ENCODE data around the gene CHTF18. TPM values are rescaled to one million over a fixed set of nuclear protein-coding genes. Genes with fewer than 3 reads are reported as not detected.

Gene CHTF18
- total RNA-seq, 1 experiment from 2014 or later = 121 TPM

DNA sequence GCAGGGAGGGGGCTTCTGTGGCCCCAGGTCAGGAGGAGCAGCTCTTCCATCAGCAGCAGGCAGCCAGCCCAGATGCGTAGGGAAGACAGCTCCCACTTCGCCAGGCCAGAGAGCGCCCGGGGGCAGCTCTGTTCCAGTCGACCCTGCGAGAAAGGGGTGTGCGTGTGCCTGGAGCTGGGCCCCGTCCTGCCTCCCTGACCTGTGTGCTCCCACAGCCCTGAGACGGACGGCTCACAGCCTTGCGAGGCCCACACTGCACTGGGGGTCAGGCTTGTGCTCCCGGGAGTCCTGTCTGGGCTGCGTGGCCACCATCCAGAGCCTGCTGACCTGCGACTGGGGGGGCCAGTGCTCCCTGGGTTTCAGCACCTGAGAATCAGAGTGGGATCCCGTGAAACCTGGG lies 28.4 kb upstream of the CHTF18 start:
- DNase-seq (ENCODE audit: low spot score) = no peak

DNA sequence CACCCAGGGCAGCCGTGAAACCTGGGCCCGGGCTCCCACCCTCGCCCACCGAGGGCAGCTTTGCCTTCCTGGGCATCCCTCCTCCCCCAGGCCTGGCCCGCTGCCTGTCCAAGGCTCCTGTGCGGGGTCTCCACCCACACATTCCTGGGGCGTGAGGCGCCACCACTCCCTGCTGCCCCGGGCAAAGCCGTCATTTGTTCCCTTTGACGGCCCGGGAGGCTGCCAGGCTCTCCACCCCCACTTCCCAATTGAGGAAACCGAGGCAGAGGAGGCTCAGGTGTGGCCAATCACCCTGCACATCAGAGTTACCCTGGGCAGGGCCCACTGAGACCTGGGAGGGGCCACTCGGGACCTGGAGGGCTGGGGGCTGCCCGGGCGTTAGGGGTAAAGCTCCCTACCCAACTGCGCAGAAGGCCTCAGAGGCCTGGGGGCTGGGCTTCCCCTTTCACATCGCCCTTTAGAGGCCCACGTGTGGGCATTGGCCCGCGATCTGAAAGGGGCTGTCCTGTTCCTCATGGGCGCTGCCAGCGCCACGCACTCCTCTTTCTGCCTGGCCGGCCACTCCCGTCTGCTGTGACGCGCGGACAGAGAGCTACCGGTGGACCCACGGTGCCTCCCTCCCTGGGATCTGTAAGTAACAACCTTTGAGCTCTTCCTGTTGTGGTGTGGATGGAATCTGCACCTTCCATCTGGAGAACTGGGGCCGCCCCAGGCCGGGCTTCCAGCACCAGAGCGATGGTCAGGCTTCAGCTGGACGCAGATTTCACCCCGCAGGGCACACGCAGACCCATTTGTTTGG lies 27.7 kb upstream of the CHTF18 start, which contains the start of gene MSLN:
Gene MSLN, plus strand, starts transcription at position 190 of the 799 bp plus-strand sequence. CDS start 1,947 bp downstream, outside the sequence.
- DNase-seq (ENCODE audit: low spot score) = no peak

DNA sequence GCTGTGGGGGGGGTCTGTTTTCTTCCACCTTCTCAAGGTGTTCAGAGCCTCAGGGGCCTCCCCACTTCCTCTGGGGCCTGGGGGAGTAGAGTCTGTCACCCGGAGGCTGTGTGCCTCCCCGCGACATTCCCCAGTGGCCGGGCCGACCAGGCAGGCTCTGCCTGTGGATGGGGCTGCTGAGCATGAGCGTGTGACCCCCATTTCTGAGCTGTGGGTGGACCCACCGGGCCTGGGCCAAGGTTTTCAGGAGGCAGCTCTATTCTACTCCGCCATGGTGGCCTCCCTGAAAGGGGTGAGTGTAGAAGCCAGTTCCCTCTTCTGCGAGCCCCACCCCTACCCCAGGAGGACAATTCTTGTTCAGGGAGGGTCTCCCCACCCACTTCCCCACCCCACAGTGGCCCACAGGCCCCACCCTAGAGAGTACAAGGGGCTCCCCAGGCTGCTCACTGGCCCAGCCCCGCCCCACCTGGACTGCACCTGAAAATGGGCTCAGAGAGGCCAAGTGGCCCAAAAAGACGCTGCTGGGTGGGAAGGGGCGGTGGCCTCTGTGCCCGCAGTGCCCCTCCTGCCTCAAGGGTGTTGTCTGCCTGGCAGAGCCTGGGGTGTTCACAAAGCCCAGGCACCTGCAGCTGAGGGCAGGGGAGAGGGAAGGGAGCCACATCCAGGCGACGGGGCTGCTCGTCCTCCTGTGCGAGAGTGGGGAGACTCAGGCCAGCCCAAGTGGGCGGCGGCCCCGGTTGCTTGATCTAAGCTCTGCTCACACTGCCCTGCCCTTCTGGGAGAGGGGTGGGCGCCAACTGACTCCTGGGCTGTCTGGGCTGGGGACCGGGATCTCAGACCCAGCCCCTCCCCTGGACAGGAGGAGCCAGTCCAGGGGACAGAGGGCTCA lies 26.6 kb upstream of the CHTF18 start:
- no peak for DNase-seq (ENCODE audit: low spot score)

DNA sequence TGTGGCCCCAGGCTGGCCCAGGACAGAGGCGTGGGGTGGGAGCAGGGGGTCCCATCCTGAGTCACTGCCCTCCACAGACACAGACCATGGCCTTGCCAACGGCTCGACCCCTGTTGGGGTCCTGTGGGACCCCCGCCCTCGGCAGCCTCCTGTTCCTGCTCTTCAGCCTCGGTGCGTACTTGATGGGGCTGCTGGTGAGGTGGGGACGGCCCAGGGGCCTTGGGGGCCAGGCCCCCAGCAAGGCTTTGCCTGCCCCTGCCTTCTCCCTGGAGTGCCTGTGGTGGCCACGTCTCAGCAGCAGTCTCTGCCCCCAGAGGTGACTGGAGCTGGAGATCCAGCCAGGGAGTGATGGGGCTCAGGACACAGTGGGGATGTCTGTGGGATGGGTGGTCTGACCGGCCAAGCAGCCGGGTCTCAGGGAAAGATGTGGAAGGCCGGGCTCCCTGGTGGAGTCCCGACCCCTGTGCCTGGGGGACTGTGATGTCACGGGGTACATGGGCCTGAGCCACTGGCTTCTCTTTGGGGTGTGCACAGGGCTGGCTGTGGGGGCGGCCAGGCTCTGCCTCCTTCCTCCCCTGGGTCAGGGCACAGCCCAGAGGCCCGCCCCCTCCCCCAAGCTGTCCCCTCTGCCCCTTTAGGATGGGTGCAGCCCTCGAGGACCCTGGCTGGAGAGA lies 25.7 kb upstream of the CHTF18 start:
- DNase-seq (ENCODE audit: low spot score) = no peak

DNA sequence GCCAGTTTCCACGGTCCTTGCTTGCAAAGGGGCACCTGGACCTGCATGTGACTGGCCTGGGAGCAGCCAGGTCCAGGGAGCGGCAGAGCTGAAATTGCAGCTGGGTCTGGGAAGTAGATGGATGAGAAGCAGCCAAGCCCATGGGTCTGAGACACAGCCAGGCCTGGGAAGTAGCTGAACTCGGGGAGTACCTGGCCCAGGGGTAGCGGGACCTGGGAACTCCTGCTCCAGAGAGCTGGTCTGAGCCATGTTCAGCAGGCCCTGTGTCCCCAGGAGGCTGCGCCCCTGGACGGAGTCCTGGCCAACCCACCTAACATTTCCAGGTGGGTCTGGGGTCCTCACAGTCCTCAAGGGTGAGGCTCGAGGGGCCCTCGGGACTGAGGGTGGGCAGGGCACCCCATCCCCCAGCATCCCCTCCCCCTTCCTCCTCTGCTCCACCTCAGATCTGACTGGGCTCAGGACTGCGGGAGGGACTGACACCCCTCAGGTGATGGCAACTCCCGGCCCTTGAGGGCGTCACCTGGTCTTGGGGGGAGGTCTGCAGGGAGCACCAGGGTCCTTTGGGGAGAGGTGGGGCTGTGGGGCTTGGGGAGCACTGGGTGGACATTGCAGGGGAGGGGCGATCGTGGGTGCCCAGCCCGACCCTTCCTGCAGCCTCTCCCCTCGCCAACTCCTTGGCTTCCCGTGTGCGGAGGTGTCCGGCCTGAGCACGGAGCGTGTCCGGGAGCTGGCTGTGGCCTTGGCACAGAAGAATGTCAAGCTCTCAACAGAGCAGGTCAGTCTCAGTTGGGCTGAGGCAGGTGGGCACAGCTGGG lies 24.8 kb upstream of the CHTF18 start:
- no peak for DNase-seq (ENCODE audit: low spot score)

DNA sequence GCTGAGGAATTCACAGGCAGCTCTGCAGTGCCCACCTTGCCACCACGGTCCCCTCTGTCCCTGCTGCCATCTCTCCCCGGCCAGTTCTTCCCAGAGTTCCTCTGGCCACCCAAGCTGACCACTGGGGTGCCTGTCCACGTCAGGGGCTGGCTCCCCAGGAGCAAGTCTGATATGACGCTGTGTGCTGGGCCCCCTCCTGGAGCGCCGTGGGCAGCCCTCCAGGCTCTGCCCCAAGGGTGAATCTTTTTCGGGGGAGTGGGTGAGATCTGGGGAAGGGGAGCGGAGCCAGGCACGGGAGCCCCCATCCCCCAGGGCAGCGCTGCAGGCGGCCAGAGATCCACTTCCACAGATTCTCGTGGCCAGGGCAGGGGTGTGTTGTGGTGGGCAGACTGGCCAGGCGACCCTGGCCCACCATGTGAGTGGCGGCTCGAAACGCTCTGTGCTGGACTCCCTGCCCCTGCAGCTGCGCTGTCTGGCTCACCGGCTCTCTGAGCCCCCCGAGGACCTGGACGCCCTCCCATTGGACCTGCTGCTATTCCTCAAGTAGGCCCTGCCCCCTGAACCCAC lies 24.2 kb upstream of the CHTF18 start:
- DNase-seq (ENCODE audit: low spot score) = no peak

DNA sequence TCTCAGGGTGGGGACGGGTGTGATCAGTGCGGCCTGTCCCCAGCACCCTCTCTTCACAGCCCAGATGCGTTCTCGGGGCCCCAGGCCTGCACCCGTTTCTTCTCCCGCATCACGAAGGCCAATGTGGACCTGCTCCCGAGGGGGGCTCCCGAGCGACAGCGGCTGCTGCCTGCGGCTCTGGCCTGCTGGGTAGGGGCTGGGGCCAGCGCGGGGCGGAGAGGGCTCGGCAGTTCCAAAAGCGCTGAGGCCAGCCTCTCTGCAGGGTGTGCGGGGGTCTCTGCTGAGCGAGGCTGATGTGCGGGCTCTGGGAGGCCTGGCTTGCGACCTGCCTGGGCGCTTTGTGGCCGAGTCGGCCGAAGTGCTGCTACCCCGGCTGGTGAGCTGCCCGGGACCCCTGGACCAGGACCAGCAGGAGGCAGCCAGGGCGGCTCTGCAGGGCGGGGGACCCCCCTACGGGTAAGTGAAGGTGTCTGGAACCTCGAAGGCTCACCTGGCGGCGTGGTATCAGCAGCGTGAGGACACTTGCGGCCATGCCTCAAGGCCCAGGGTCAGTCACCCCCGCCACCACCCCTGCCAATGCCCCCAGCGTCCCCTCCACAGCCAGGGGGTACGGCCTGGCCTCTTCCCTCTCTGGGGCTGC lies 23.5 kb upstream of the CHTF18 start:
- DNase-seq (ENCODE audit: low spot score) = no peak

DNA sequence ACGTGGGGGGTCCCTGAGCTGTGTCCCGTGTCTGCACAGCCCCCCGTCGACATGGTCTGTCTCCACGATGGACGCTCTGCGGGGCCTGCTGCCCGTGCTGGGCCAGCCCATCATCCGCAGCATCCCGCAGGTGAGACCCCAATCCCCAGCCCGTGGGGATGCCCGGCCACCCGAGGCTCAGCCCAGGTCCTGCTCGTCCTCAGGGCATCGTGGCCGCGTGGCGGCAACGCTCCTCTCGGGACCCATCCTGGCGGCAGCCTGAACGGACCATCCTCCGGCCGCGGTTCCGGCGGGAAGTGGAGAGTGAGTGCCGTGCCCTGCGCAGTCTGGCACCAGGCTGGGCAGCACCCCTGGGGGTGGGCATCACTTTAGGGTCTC lies 22.9 kb upstream of the CHTF18 start:
- DNase-seq (ENCODE audit: low spot score) = no peak

DNA sequence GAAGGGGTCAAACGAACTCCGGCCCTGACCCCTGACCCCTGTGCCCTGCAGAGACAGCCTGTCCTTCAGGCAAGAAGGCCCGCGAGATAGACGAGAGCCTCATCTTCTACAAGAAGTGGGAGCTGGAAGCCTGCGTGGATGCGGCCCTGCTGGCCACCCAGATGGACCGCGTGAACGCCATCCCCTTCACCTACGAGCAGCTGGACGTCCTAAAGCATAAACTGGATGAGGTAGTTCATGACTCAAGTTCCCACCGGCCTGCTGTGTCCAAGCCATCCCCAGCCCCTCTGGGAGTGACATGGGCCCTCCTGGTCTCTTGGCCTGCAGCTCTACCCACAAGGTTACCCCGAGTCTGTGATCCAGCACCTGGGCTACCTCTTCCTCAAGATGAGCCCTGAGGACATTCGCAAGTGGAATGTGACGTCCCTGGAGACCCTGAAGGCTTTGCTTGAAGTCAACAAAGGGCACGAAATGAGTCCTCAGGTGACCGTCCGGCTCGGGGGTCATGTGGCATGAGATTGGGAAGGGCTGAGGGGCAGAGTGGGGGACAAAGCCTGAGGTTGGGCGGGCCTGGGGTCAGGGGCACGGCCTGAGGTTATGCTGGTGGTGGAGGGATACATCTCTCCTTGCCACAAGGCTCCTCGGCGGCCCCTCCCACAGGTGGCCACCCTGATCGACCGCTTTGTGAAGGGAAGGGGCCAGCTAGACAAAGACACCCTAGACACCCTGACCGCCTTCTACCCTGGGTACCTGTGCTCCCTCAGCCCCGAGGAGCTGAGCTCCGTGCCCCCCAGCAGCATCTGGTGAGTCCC lies 22.2 kb upstream of the CHTF18 start:
- no peak for DNase-seq (ENCODE audit: low spot score)

DNA sequence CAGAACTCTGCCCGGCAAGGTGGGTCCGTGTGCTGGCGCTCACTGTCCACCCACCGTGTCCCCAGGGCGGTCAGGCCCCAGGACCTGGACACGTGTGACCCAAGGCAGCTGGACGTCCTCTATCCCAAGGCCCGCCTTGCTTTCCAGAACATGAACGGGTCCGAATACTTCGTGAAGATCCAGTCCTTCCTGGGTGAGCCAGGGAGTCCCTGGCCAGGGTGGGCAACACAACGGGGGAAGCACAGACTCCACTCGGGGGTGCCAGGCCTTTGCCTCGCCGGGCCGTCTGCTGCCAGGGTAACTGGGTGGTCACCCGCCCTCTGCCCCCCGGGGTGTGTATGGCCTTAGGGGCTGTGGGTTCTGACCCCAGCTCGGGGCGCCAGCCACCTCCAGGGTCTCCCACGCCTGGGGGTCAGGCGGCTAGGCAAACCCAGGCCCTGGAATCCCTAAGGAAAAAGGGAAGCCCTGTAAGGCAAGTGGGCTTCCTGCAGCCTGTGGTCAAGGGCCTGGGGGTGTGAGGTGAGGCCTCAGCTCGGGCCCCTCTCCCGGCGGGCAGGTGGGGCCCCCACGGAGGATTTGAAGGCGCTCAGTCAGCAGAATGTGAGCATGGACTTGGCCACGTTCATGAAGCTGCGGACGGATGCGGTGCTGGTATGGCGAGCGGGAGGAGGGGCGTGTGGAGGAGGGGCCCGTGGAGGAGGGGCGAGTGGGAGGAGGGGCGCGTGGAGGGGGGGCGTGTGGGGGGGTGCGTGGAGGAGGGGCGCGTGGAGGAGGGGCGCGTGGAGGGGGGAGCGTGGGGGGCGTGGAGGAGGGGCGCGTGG lies 21.4 kb upstream of the CHTF18 start:
- no peak for DNase-seq (ENCODE audit: low spot score)

DNA sequence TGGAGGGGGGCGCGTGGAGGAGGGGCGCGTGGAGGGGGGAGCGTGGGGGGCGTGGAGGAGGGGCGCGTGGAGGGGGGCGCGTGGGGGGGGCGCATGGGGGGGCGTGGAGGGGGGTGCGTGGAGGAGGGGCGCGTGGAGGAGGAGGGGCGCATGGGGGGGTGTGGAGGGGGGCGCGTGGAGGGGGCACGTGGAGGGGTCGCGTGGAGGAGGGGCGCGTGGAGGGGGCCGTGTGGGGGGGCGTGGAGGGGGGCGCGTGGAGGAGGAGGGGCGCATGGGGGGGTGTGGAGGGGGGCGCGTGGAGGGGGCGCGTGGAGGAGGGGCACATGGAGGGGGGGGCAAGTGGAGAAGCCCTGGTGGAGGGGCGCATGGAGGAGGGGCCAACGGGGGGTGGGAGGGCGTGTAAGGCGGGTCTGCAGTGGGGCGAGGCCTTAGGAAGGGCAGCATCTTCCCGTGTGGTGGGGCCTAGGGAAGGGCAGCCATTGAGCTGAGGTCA lies 20.6 kb upstream of the CHTF18 start:
- no peak for DNase-seq (ENCODE audit: low spot score)

DNA sequence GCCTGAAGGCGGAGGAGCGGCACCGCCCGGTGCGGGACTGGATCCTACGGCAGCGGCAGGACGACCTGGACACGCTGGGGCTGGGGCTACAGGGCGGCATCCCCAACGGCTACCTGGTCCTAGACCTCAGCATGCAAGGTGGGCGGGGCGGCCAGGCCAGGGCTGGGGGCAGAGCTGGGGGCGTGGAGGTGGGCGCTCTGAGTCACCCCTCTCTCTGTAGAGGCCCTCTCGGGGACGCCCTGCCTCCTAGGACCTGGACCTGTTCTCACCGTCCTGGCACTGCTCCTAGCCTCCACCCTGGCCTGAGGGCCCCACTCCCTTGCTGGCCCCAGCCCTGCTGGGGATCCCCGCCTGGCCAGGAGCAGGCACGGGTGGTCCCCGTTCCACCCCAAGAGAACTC lies 20.0 kb upstream of the CHTF18 start:
- DNase-seq (ENCODE audit: low spot score) = no peak

DNA sequence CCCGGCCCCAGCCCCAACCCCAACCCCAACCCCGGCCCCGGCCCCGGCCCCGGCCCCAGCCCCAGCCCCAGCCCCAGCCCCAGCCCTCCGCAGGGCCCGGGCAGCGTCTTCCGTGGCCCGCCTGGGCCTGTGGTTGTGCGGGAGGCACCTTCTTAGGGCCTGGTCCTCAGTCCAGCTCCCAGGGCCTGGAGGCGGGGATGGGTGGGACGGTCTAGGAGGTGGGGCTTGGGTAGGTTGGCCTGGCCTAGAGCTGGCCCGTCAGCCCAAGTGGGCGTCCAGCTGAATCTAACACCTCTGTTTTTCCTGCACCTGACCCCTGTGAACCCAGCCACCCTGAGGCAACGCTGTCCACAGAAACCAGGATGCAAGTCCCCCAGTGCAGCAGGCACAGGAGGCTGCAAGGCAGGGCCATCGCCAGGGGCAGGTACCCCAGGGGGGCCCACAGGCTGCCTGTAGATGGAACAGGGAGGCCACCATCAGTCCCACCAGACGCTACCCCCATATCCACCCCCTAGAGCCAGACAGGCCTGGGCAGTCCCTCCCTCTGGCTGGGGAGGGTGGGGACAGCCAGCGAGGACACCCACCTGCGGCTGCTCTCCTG lies 19.1 kb upstream of the CHTF18 start:
- no peak for DNase-seq (ENCODE audit: low spot score)

DNA sequence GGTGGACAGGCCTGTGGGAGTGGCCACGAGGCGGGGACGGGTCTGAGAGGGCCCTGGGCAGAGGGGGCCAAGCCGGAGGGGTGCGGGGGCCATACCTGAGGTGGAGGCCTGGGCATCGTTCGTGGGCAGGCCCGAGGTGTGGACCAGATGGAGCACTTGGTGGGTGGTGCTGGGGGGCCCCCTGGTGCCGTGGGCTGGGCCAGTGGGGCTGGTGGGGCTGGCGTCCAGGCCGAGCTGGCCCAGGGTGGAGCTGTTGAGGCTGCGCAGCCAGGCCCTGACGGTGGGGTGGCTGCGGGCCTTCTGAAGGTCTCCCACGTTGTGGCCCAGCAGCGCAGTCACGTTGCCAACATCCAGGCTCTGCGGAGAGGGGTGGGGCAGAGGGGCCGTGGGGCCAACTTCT lies 18.5 kb upstream of the CHTF18 start:
- DNase-seq (ENCODE audit: low spot score) = no peak

DNA sequence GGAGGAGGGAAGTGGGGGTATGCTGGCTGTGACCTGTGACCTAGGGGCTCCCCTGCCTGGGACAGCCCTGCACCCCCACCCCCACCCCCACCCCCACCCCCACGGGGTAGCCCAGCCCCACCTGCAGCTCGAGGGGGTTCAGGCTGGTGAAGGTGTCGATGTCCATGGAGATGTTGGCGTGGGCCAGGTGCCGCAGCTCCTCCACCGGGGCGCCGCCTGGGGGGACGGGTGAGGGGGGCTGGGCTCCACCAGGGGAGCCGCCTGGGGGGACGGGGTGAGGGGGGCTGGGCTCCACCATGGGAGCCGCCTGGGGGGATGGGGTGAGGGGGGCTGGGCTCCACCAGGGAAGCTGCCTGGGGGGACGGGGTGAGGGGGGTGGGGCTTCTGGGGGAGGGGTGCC lies 18.0 kb upstream of the CHTF18 start:
- DNase-seq (ENCODE audit: low spot score) = no peak

DNA sequence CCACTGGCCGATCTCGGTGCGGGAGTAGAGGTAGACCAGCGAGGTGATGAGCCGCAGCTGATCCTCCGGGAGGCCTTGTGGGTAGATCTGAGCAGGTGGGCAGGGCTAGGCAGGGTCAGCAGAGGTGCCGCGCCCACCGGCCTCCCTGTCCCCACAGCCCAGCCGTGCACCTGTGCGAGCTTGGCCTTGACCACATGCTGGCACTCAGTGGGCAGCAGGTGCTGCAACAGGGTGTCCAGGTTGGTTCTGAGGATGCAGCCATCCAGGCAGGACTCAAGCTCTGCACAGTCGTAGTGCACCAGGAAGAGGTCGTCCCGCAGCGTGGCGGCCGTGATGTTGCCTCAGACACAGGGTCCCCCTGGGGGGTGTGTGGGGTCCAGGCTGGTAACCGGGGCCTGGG lies 15.5 kb upstream of the CHTF18 start:
- no peak for DNase-seq (ENCODE audit: low spot score)

DNA sequence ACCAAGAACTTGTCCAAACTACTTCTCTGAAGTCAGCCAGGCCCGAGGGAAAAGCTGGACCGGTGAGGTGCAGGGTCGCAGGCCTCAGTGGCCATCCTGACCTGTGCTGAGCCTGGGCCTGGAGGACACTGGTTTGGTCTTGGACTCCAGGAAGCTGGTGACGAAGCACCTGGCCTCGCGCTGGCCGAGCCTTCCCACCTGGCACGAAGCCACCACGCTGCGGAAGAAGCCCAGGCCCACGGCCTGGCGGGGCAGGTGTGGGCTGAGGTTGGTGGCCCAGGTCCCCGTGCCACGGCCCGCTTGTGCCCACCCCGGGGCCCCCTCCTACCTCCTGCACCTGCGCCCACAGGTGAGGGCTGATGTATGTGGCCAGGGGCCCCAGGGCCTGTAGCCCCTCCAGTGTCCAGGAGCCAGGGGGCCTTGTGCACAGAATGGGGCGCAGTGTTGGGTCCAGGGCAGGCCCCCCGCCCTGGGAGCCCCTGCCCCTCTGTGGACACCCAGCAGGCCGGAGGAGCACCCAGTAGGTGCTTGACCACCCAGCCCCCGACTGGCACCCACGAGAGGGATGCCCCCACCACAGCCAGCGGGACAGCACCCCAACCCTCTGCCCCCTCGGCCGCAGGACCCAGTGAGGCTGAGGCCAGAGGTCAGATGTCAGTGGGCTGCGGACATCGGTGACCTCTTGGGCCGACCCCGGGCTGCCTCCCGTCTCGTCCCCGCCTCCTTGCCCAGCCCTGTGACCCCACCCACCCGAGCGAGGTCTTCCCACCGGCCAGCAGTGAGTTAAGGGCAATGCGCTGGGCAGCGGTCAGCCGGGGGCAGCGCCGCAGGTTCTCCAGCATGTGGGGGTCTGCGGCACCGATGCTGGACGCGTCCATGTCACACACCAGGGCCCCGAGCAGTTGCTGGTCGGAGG lies 14.1 kb upstream of the CHTF18 start:
- DNase-seq (ENCODE audit: low spot score) = no peak
